Measurements from ENCODE around the gene ACSL3.

DNA sequence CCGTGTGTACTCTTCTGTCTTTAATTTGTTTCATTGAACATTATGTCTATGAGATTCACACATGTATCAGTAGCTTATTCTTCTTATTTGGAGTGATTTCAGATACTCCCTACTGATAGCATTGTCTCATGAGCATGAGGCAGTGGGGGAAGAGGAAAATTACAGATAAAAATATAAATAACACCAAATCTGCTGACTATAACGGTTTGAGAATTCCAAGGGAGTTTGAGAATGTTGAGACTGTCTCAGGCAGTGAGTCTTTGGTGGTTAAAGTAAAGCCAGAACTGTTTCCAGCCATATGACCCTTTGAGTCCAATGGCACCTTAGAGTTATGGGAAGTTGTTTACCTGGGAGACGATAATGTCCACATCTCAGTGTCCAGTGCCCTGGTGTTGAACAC lies 118.6 kb downstream of the ACSL3 start:
- TF ChIP-seq CTCF (IDR thresholded peaks at IDR 0.05) (no peak), EZH2phosphoT487 (IDR thresholded peaks at IDR 0.05) (no peak)
